ENCODE measurements around the gene HIPK2.

The HIPK2 gene

DNA sequence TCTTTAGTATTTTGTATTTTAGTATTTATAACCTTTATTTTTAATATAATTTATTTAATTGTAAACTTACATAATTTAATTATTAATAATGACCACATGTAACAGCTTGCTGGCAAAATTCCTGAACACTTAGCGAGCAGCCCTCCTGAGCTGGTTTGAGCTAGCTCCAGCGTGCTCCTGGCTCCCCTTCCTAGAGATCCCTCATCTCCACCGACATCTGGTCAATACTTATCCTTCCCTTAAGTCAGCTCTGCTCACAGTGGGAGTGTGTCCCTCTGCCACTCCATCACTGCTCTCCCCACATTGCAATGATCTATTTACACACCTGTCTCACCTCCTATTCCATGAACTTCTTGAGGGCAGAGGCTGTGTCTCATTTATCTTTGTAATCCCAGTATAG lies 30.6 kb upstream of the HIPK2 start (continued):
- TF ChIP-seq, protein P1, sequence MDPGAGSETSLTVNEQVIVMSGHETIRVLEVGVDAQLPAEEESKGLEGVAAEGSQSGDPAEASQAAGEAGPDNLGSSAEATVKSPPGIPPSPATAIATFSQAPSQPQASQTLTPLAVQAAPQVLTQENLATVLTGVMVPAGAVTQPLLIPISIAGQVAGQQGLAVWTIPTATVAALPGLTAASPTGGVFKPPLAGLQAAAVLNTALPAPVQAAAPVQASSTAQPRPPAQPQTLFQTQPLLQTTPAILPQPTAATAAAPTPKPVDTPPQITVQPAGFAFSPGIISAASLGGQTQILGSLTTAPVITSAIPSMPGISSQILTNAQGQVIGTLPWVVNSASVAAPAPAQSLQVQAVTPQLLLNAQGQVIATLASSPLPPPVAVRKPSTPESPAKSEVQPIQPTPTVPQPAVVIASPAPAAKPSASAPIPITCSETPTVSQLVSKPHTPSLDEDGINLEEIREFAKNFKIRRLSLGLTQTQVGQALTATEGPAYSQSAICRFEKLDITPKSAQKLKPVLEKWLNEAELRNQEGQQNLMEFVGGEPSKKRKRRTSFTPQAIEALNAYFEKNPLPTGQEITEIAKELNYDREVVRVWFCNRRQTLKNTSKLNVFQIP (CRISPR knock-in tag; IDR thresholded peaks at IDR 0.05; ENCODE audit: borderline replicate concordance, low read depth) = no peak

- ATAC-seq = no peak
- TF ChIP-seq ARNTL (CRISPR knock-in tag; IDR thresholded peaks at IDR 0.05; ENCODE audit: borderline replicate concordance, low read depth) (no peak), PPARA (CRISPR knock-in tag; IDR thresholded peaks at IDR 0.05; ENCODE audit: borderline replicate concordance) (no peak), BACH2 (CRISPR knock-in tag; IDR thresholded peaks at IDR 0.05; ENCODE audit: borderline replicate concordance) (no peak), ZNF70 (CRISPR knock-in tag; IDR thresholded peaks at IDR 0.05) (no peak), CSDC2 (CRISPR knock-in tag; IDR thresholded peaks at IDR 0.05) (no peak), ESRRG (CRISPR knock-in tag; IDR thresholded peaks at IDR 0.05) (no peak), ZNF8 (CRISPR knock-in tag; IDR thresholded peaks at IDR 0.05) (no peak), OSR1 (CRISPR knock-in tag; IDR thresholded peaks at IDR 0.05) (no peak), ZFP30 (CRISPR knock-in tag; IDR thresholded peaks at IDR 0.05) (no peak), TOX (CRISPR knock-in tag; IDR thresholded peaks at IDR 0.05; ENCODE audit: borderline replicate concordance) (no peak)
- TF ChIP-seq, protein P1 (CRISPR knock-in tag; IDR thresholded peaks at IDR 0.05; ENCODE audit: borderline replicate concordance, low read depth) = no peak
Measured at GRCh38 chr7:139807009-139807408, 29.2 kb upstream of the HIPK2 start.

- TF ChIP-seq CSDC2 (CRISPR knock-in tag; IDR thresholded peaks at IDR 0.05) (no peak), RARB (CRISPR knock-in tag; IDR thresholded peaks at IDR 0.05) (no peak), CREB5 (CRISPR knock-in tag; IDR thresholded peaks at IDR 0.05; ENCODE audit: low read depth) (no peak)
- ATAC-seq = no peak
Measured at GRCh38 chr7:139804571-139804970, 26.8 kb upstream of the HIPK2 start.

GRCh38 chr7:139799586-139799985 lies 21.8 kb upstream of the HIPK2 start:
- ATAC-seq = no peak
- TF ChIP-seq CREB5 (CRISPR knock-in tag; IDR thresholded peaks at IDR 0.05; ENCODE audit: low read depth) = no peak
- TF ChIP-seq ZFP30 (CRISPR knock-in tag; IDR thresholded peaks at IDR 0.05) = no peak
- TF ChIP-seq BACH2 (CRISPR knock-in tag; IDR thresholded peaks at IDR 0.05; ENCODE audit: borderline replicate concordance) = no peak
- TF ChIP-seq SNAI2 (CRISPR knock-in tag; IDR thresholded peaks at IDR 0.05) = no peak
- no peak for TF ChIP-seq ZNF565 (CRISPR knock-in tag; conservative IDR thresholded peaks at IDR 0.05; ENCODE audit: low read depth)
- no peak for TF ChIP-seq CSDC2 (CRISPR knock-in tag; IDR thresholded peaks at IDR 0.05)
- no peak for TF ChIP-seq ARNTL (CRISPR knock-in tag; IDR thresholded peaks at IDR 0.05; ENCODE audit: borderline replicate concordance, low read depth)
- TF ChIP-seq TCF4 (CRISPR knock-in tag; IDR thresholded peaks at IDR 0.05; ENCODE audit: borderline replicate concordance) = no peak
- TF ChIP-seq PATZ1 (CRISPR knock-in tag; IDR thresholded peaks at IDR 0.05; ENCODE audit: borderline replicate concordance) = no peak
- no peak for TF ChIP-seq CSRNP3 (CRISPR knock-in tag; IDR thresholded peaks at IDR 0.05)
- TF ChIP-seq ISL1 (CRISPR knock-in tag; IDR thresholded peaks at IDR 0.05) = no peak
- TF ChIP-seq GLIS3 (CRISPR knock-in tag; IDR thresholded peaks at IDR 0.05) = no peak
- no peak for TF ChIP-seq TSHZ2 (CRISPR knock-in tag; IDR thresholded peaks at IDR 0.05)
- no peak for TF ChIP-seq ZC3H10 (CRISPR knock-in tag; IDR thresholded peaks at IDR 0.05)
- TF ChIP-seq ZNF70 (CRISPR knock-in tag; IDR thresholded peaks at IDR 0.05) = no peak
